PC-3 (cell line): ENCODE measurements around the gene ATOH8. TPM values are rescaled to one million over a fixed set of nuclear protein-coding genes. Genes with fewer than 3 reads are reported as not detected.
A peak's percentile ranks its signal among the peaks of the same experiment; 100 is the strongest.

Experiments
- ATAC-seq: fragments of 200-7000 bp; cut with Tn5 transposase; 2 replicates; pipeline ENCODE4 v1.9.1; 2020; ENCODE audit warnings: mild to moderate bottlenecking, moderate library complexity
- BruUV-seq: library from RNA; stranded (reverse); fragments of 400-500 nt; replicated peaks from 2 replicates; lab custom pipeline; 2021; lab: Mats Ljungman, UMichigan
- CTCF ChIA-PET: fragments of 300-600 bp; sonication (Branson Sonifier 250); formaldehyde crosslinking; loops from one replicate; lab custom pipeline; 2022; ENCODE audit warnings: antibody characterized with exemption; lab: Charles Lee
- POLR2A ChIA-PET: fragments of 300-600 bp; sonication (Branson Sonifier 250); formaldehyde crosslinking; loops from one replicate; lab custom pipeline; 2022; ENCODE audit warnings: antibody characterized with exemption; ENCODE audit not compliant: unreplicated experiment; lab: Charles Lee
- DNase-seq: peaks from one replicate; pipeline ENCODE4 v3.0.0-alpha.2; 2015
- H2AFZ ChIP-seq: fragments of 300-600 bp; sonication (generic); 2 replicates; pipeline ENCODE4 v1.6.0; 2016; ENCODE audit warnings: antibody characterized with exemption, low read length
- H3F3A ChIP-seq: fragments of 300-600 bp; sonication (generic); one replicate; pipeline ENCODE4 v1.6.0; 2017; ENCODE audit warnings: antibody characterized with exemption, low read length, control low read depth, mild to moderate bottlenecking; ENCODE audit not compliant: unreplicated experiment
- H3K27ac ChIP-seq: fragments of 300-600 bp; sonication (generic); 2 replicates; pipeline ENCODE4 v1.5.1; 2016; ENCODE audit warnings: mild to moderate bottlenecking, low read length
- H3K27me3 ChIP-seq: fragments of 300-600 bp; sonication (generic); 2 replicates; pipeline ENCODE4 v1.6.1; 2016; ENCODE audit warnings: low read length, mixed read lengths
- H3K36me3 ChIP-seq: fragments of 300-600 bp; sonication (generic); 2 replicates; pipeline ENCODE4 v1.6.1; 2016; ENCODE audit warnings: low read depth, mixed run types, low read length, mixed read lengths
- H3K4me1 ChIP-seq: fragments of 300-600 bp; sonication (generic); 2 replicates; pipeline ENCODE4 v1.5.1; 2016; ENCODE audit warnings: low read length; ENCODE audit not compliant: insufficient read depth
- H3K4me2 ChIP-seq: fragments of 300-600 bp; sonication (generic); 2 replicates; pipeline ENCODE4 v1.6.0; 2016; ENCODE audit warnings: low read length
- H3K4me3 ChIP-seq: fragments of 300-600 bp; sonication (generic); 2 replicates; pipeline ENCODE4 v1.5.1; 2016; ENCODE audit warnings: mild to moderate bottlenecking, low read length, mixed read lengths
- H3K79me2 ChIP-seq: fragments of 300-600 bp; sonication (generic); 2 replicates; pipeline ENCODE4 v1.6.1; 2017; ENCODE audit warnings: low read length, mixed read lengths
- H3K9ac ChIP-seq: fragments of 300-600 bp; sonication (generic); 2 replicates; pipeline ENCODE4 v1.6.0; 2016; ENCODE audit warnings: mild to moderate bottlenecking, low read length
- H3K9me2 ChIP-seq: fragments of 300-600 bp; sonication (generic); replicated peaks from 2 replicates; pipeline ENCODE4 v1.6.1; 2016; ENCODE audit warnings: mixed run types, low read length, mixed read lengths
- H3K9me3 ChIP-seq: fragments of 300-600 bp; sonication (generic); 2 replicates; pipeline ENCODE4 v1.6.1; 2016; ENCODE audit warnings: low read length, mixed read lengths
- H4K20me1 ChIP-seq: fragments of 300-600 bp; sonication (generic); 2 replicates; pipeline ENCODE4 v1.6.1; 2016; ENCODE audit warnings: low read length, mixed read lengths
- CTCF ChIP-seq: fragments of 300-600 bp; sonication (generic); conservative IDR thresholded peaks from 2 replicates; pipeline ENCODE4 v1.5.1; 2017; ENCODE audit warnings: antibody characterized with exemption, low read depth, mild to moderate bottlenecking, low read length
- EZH2 ChIP-seq: fragments of 300-600 bp; sonication (generic); IDR thresholded peaks from one replicate; pipeline ENCODE4 v1.6.1; 2017; ENCODE audit warnings: antibody characterized with exemption, mild to moderate bottlenecking, low read length; ENCODE audit not compliant: unreplicated experiment
- EZH2phosphoT487 ChIP-seq: fragments of 300-600 bp; sonication (generic); IDR thresholded peaks from 2 replicates; pipeline ENCODE4 v1.6.1; 2018; ENCODE audit warnings: mild to moderate bottlenecking, antibody characterized with exemption, low read length, borderline replicate concordance
- intact Hi-C: fragments of 100-400 bp; cut with micrococcal nuclease; formaldehyde crosslinking; loops from 2 replicates; pipeline ENCODE4 v1.9.0; 2023
- total RNA-seq: library from RNA; depleted of rRNA; stranded (reverse); fragments of >200 nt; gene quantifications from 2 replicates; pipeline ENCODE4 v1.2.3, GENCODE V29; 2014

ATOH8 gene
- total RNA-seq, 1 experiment from 2014 or later = 0.04 TPM

GRCh38 chr2:85750587-85751575 is 2.9 kb upstream of the ATOH8 start:
- no peak overlapping the region for H3K9ac ChIP-seq
- no peaks in the 10 kb centered on the region for H3K9me3 ChIP-seq
- H3K4me2 ChIP-seq = no peak overlapping the region
- peaks cover 60% of the 10 kb centered on the region for H3K27me3 ChIP-seq
- no peaks in the 10 kb centered on the region for H4K20me1 ChIP-seq
- peaks cover 6% of the 10 kb centered on the region for H3K4me1 ChIP-seq
- H3K4me3 ChIP-seq = no peak overlapping the region
- no peaks in the 10 kb centered on the region for H3K79me2 ChIP-seq
- BruUV-seq = no TSS peak
- H2AFZ ChIP-seq = no peak overlapping the region
- CTCF ChIA-PET = interaction anchor here (0.6 to 1.3 kb wide), 3 partner anchors 47 to 113 kb away, joined by 4 to 5 read pairs (median 5); no protein-coding TSS in a partner anchor
- POLR2A ChIA-PET = no interaction called here
- ATAC-seq (peak; percentile 77), DNase-seq (peak; percentile 67)
- no peaks in the 10 kb centered on the region for H3K9me2 ChIP-seq
- TF ChIP-seq EZH2 = no peak
- TF ChIP-seq CTCF = peak; percentile 92
- TF ChIP-seq EZH2phosphoT487 = no peak
- intact Hi-C loops = loop anchor here (1.0 to 5.0 kb wide), 3 partner anchors 22 to 63 kb away; no protein-coding TSS in a partner anchor
- H3F3A ChIP-seq = no peaks in the 10 kb centered on the region
- no peak overlapping the region for H3K27ac ChIP-seq
- no peaks in the 10 kb centered on the region for H3K36me3 ChIP-seq

GRCh38 chr2:85751627-85752026 is 2.2 kb upstream of the ATOH8 start:
- H3K4me2 ChIP-seq = no peak overlapping the region
- H3K9ac ChIP-seq = no peak overlapping the region
- H3K36me3 ChIP-seq = no peaks in the 10 kb centered on the region
- H3K27ac ChIP-seq = no peak overlapping the region
- H3K9me2 ChIP-seq = no peaks in the 10 kb centered on the region
- peaks cover 55% of the 10 kb centered on the region for H3K27me3 ChIP-seq
- no TSS peak for BruUV-seq
- H3K4me1 ChIP-seq = peaks cover 6% of the 10 kb centered on the region
- DNase-seq (no peak), ATAC-seq (no peak)
- H4K20me1 ChIP-seq = no peaks in the 10 kb centered on the region
- no peaks in the 10 kb centered on the region for H3K79me2 ChIP-seq
- H2AFZ ChIP-seq = no peak overlapping the region
- no peaks in the 10 kb centered on the region for H3F3A ChIP-seq
- no peaks in the 10 kb centered on the region for H3K9me3 ChIP-seq
- CTCF ChIA-PET = interaction anchor here (0.6 to 1.3 kb wide), 2 partner anchors 62 to 114 kb away, joined by 4 to 5 read pairs; no protein-coding TSS in a partner anchor
- intact Hi-C loops = loop anchor here (5.0 kb wide), 1 partner anchor 46 kb away; no protein-coding TSS in a partner anchor
- TF ChIP-seq EZH2 (no peak), EZH2phosphoT487 (no peak), CTCF (no peak)
- no peak overlapping the region for H3K4me3 ChIP-seq
- POLR2A ChIA-PET = no interaction called here
